22Rv1 (cell line): Measurements from ENCODE around the gene MDM1.

Source experiments
- ZFX ChIP-seq: fragments of 450-650 bp; IDR thresholded peaks from 2 replicates; pipeline ENCODE4 v1.6.1; 2017; ENCODE audit warnings: antibody characterized with exemption, borderline replicate concordance
- TF ChIP-seq, protein P1 (sequence below): fragments of 450-650 bp; IDR thresholded peaks from 2 replicates; pipeline ENCODE4 v1.5.1; 2017; ENCODE audit warnings: mild to moderate bottlenecking

DNA sequence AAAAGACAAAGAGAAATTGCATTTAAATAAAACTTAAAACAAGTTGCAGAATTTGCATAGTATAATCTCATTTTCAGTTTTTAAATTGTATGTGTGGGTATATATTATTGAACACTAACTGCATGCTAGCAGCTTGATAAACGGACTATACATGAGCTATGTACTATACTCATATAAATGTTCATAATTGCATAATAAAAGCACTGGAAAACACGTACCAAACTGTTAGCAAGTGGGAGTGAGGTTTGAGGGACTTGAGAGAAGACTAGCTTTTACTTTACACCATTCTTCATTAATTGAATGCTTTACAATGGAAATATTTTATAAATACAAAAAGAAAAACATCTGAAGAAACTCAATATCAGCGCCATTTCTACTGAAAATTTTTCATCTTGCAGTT is 32.2 kb upstream of the MDM1 start:
- TF ChIP-seq, protein P1, sequence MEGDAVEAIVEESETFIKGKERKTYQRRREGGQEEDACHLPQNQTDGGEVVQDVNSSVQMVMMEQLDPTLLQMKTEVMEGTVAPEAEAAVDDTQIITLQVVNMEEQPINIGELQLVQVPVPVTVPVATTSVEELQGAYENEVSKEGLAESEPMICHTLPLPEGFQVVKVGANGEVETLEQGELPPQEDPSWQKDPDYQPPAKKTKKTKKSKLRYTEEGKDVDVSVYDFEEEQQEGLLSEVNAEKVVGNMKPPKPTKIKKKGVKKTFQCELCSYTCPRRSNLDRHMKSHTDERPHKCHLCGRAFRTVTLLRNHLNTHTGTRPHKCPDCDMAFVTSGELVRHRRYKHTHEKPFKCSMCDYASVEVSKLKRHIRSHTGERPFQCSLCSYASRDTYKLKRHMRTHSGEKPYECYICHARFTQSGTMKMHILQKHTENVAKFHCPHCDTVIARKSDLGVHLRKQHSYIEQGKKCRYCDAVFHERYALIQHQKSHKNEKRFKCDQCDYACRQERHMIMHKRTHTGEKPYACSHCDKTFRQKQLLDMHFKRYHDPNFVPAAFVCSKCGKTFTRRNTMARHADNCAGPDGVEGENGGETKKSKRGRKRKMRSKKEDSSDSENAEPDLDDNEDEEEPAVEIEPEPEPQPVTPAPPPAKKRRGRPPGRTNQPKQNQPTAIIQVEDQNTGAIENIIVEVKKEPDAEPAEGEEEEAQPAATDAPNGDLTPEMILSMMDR, result no peak
- TF ChIP-seq ZFX, result no peak
